Neuronal stem cell (in vitro differentiated cells): ENCODE results near the gene SUOX.

Experiments
- DNase-seq: peaks from one replicate; pipeline ENCODE4 v3.0.0-alpha.2; 2013; ENCODE audit warnings: low spot score
- H2AFZ ChIP-seq: one replicate; pipeline ENCODE4 v1.6.1; 2013; ENCODE audit warnings: mild to moderate bottlenecking, low read length, inconsistent platforms
- H2AK5ac ChIP-seq: 2 replicates; pipeline ENCODE4 v1.6.1; 2013; ENCODE audit warnings: low read depth, mild to moderate bottlenecking, inconsistent platforms, low read length, moderate library complexity, mixed read lengths
- H2BK120ac ChIP-seq: 2 replicates; pipeline ENCODE4 v1.6.1; 2013; ENCODE audit warnings: low read depth, mild to moderate bottlenecking, inconsistent platforms, low read length, moderate library complexity, mixed read lengths
- H2BK12ac ChIP-seq: one replicate; pipeline ENCODE4 v1.6.1; 2013; ENCODE audit warnings: low read length, inconsistent platforms
- H2BK15ac ChIP-seq: 2 replicates; pipeline ENCODE4 v1.6.1; 2013; ENCODE audit warnings: mild to moderate bottlenecking, low read length, inconsistent platforms, mixed read lengths
- H2BK5ac ChIP-seq: one replicate; pipeline ENCODE4 v1.6.1; 2013; ENCODE audit warnings: inconsistent platforms, mild to moderate bottlenecking, low read length, moderate library complexity
- H3K14ac ChIP-seq: one replicate; pipeline ENCODE4 v1.6.1; 2013; ENCODE audit warnings: low read length, inconsistent platforms
- H3K18ac ChIP-seq: 2 replicates; pipeline ENCODE4 v1.6.1; 2013; ENCODE audit warnings: low read length, inconsistent platforms
- H3K23ac ChIP-seq: 2 replicates; pipeline ENCODE4 v1.6.1; 2013; ENCODE audit warnings: low read depth, mild to moderate bottlenecking, mixed read lengths, low read length, inconsistent platforms; ENCODE audit not compliant: poor library complexity
- H3K27ac ChIP-seq: replicated peaks from 3 replicates; pipeline ENCODE4 v1.5.1; 2013; ENCODE audit warnings: low read length, inconsistent platforms
- H3K27me3 ChIP-seq, 3 experiments: 2 replicates each; pipeline ENCODE4 v1.6.1; 2013; ENCODE audit warnings: low read length in 3 of 3, mild to moderate bottlenecking in 2 of 3, inconsistent platforms in 1 of 3, low read depth in 1 of 3, mixed read lengths in 1 of 3, moderate library complexity in 1 of 3; ENCODE audit not compliant: control insufficient read depth in 3 of 3, insufficient read depth in 3 of 3
- H3K36me3 ChIP-seq, 2 donors: replicated peaks in 1 of 2; 2 replicates each; pipeline ENCODE4 v1.6.1; 2013; ENCODE audit warnings: low read length in 2 of 2; ENCODE audit not compliant: control insufficient read depth in 2 of 2, insufficient read depth in 2 of 2
- H3K4ac ChIP-seq: 2 replicates; pipeline ENCODE4 v1.6.1; 2013; ENCODE audit warnings: inconsistent platforms, mild to moderate bottlenecking, low read length, moderate library complexity
- H3K4me1 ChIP-seq, 2 donors: 1 replicate in 1 of 2; 2 replicates in 1 of 2; pipeline ENCODE4 v1.6.1; 2013; ENCODE audit warnings: low read length in 2 of 2, low read depth in 1 of 2; ENCODE audit not compliant: control insufficient read depth in 2 of 2, insufficient read depth in 1 of 2
- H3K4me2 ChIP-seq: one replicate; pipeline ENCODE4 v1.6.1; 2013; ENCODE audit warnings: mild to moderate bottlenecking, low read length, inconsistent platforms; ENCODE audit not compliant: insufficient read depth, poor library complexity, severe bottlenecking
- H3K4me3 ChIP-seq, 2 donors: 2 replicates each; pipeline ENCODE4 v1.5.1; 2013; ENCODE audit warnings: low read length in 2 of 2, mild to moderate bottlenecking in 2 of 2, inconsistent platforms in 1 of 2, moderate library complexity in 1 of 2
- H3K79me1 ChIP-seq: one replicate; pipeline ENCODE4 v1.6.1; 2013; ENCODE audit warnings: low read depth, mild to moderate bottlenecking, inconsistent platforms, low read length, moderate library complexity
- H3K9ac ChIP-seq: one replicate; pipeline ENCODE4 v1.6.1; 2013; ENCODE audit warnings: mild to moderate bottlenecking, low read depth, low read length, inconsistent platforms; ENCODE audit not compliant: poor library complexity
- H3K9me3 ChIP-seq, 2 donors: replicated peaks in 1 of 2; 2 replicates each; pipeline versions ENCODE3 to v1.6.1; 2013; ENCODE audit warnings: low read length in 2 of 2, mild to moderate bottlenecking in 2 of 2, inconsistent platforms in 1 of 2, low read depth in 1 of 2, mixed read lengths in 1 of 2, moderate library complexity in 1 of 2; ENCODE audit not compliant: control insufficient read depth in 2 of 2, insufficient read depth in 1 of 2
- H4K8ac ChIP-seq: one replicate; pipeline ENCODE4 v1.6.1; 2013; ENCODE audit warnings: low read depth, mild to moderate bottlenecking, inconsistent platforms, low read length, moderate library complexity
- H4K91ac ChIP-seq: one replicate; pipeline ENCODE4 v1.6.1; 2013; ENCODE audit warnings: low read length, low read depth, mild to moderate bottlenecking, inconsistent platforms; ENCODE audit not compliant: poor library complexity
- WGBS, 2 donors: extraction: QIAGEN DNeasy Blood & Tissue Kit; methylation state at CpG; one replicate each; pipeline ENCODE4 v1.1.7; 2013; ENCODE audit warnings: missing lambda C conversion rate in 2 of 2, mixed read lengths in 1 of 2; ENCODE audit not compliant: insufficient read length in 2 of 2, insufficient replicate concordance in 1 of 2; ENCODE audit errors: extremely low coverage in 2 of 2; 5-methylcytosine and 5-hydroxymethylcytosine counted together

SUOX gene

GRCh38 chr12:56053407-56053893, 56.4 kb downstream of the SUOX start:
- Histone ChIP-seq H3K27me3 (no peaks in the 10 kb centered on the region), H3K23ac (no peak overlapping the region), H3K18ac (no peak overlapping the region), H2BK15ac (no peak overlapping the region), H3K9me3 (no peaks in the 10 kb centered on the region), H4K91ac (no peak overlapping the region), H2AK5ac (no peak overlapping the region), H3K36me3 (no peaks in the 10 kb centered on the region), H3K4me2 (no peak overlapping the region), H3K9ac (no peak overlapping the region), H3K4me1 (no peaks in the 10 kb centered on the region), H2BK5ac (no peak overlapping the region), H2BK120ac (no peak overlapping the region), H2BK12ac (no peak overlapping the region), H3K27ac (no peak overlapping the region), H2AFZ (no peak overlapping the region), H3K4ac (no peak overlapping the region), H4K8ac (no peak overlapping the region), H3K4me3 (no peak overlapping the region), H3K79me1 (no peaks in the 10 kb centered on the region), H3K14ac (no peak overlapping the region)
- no peak for DNase-seq
- WGBS, 2 donors: no CpG with 5 or more reads among the region's 6 CpGs
